Left forelimb (tissue), 1 donor: Measurements from ENCODE around the gene GLTPD2.

ENCODE experiments used
- DNase-seq: peaks from one replicate; pipeline ENCODE4 v3.0.0-alpha.2; 2018; ENCODE audit warnings: low spot score

Gene GLTPD2

GRCh38 chr17:4788807-4789700, at the start of gene GLTPD2:
GLTPD2 (plus strand) TSS chr17:4788964; CDS start chr17:4789012, 48 bp downstream.
- no peak for DNase-seq

GRCh38 chr17:4739122-4740024, 49.4 kb upstream of the GLTPD2 start, which contains the start of the genes CXCL16 and ZMYND15:
CXCL16 (minus strand) TSS chr17:4739928; CDS start chr17:4739339, 589 bp downstream.
ZMYND15 (plus strand) TSS chr17:4739833; CDS start chr17:4740549, 716 bp downstream.
- DNase-seq, result no peak

- DNase-seq, result no peak
These were observed 48.8 kb upstream of the GLTPD2 start for GRCh38 chr17:4740025-4740351.

- no peak for DNase-seq
These were observed 48.2 kb upstream of the GLTPD2 start for GRCh38 chr17:4740584-4740983.

- DNase-seq, result no peak
These were observed 47.2 kb upstream of the GLTPD2 start for GRCh38 chr17:4741544-4741943.

GRCh38 chr17:4742133-4742532, 46.6 kb upstream of the GLTPD2 start:
- no peak for DNase-seq

GRCh38 chr17:4742629-4743028, 46.1 kb upstream of the GLTPD2 start:
- DNase-seq, result no peak

GRCh38 chr17:4743216-4743615, 45.5 kb upstream of the GLTPD2 start:
- DNase-seq, result no peak

- DNase-seq, result no peak
These were observed 44.9 kb upstream of the GLTPD2 start for GRCh38 chr17:4743898-4744297.

- no peak for DNase-seq
These were observed 43.5 kb upstream of the GLTPD2 start for GRCh38 chr17:4744999-4745969.

- DNase-seq, result no peak
These were observed 40.9 kb upstream of the GLTPD2 start for GRCh38 chr17:4747847-4748246.

GRCh38 chr17:4748686-4749085, 40.1 kb upstream of the GLTPD2 start:
- no peak for DNase-seq

- no peak for DNase-seq
These were observed 38.2 kb upstream of the GLTPD2 start for GRCh38 chr17:4750606-4751005.

GRCh38 chr17:4751932-4752331, 36.8 kb upstream of the GLTPD2 start:
- DNase-seq, result no peak

- DNase-seq, result no peak
These were observed 35.4 kb upstream of the GLTPD2 start for GRCh38 chr17:4753392-4753791.

- no peak for DNase-seq
These were observed 29.0 kb upstream of the GLTPD2 start for GRCh38 chr17:4759776-4760236.

- DNase-seq, result no peak
These were observed 24.2 kb upstream of the GLTPD2 start for GRCh38 chr17:4764595-4764994.

- DNase-seq, result no peak
These were observed 22.6 kb upstream of the GLTPD2 start for GRCh38 chr17:4766201-4766600.

GRCh38 chr17:4766723-4767122, 22.0 kb upstream of the GLTPD2 start:
- no peak for DNase-seq

- DNase-seq, result no peak
These were observed 20.5 kb upstream of the GLTPD2 start for GRCh38 chr17:4768298-4768697.

- DNase-seq, result no peak
These were observed 19.1 kb upstream of the GLTPD2 start for GRCh38 chr17:4769628-4770027.
